ENCODE measurements around the gene CALN1.

DNA sequence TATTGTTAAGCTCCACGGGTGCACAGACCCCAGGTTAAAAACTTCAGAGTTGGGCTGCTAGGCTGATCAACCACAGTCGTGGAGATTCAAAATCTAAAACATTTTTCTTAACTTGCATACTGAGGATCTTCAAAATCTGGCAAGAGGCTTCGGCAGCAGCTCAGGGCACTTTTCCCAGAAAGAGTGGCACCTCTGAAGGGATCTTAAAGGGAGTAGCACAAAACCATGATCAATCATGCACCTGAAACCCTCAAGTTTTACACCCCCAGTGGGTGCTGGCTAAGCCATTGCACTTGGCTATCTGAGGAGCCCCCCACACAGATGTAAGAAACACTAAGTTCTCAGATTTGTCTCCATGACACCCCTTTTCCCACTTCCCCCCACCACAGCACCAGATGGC is 151.7 kb downstream of the CALN1 start:
- no peak for TF ChIP-seq CTCF (tag by site-specific recombination; IDR thresholded peaks at IDR 0.05)
- TF ChIP-seq ZNF561 (tag by site-specific recombination; IDR thresholded peaks at IDR 0.05; ENCODE audit: borderline replicate concordance) = no peak
- TF ChIP-seq ZNF548 (tag by site-specific recombination; IDR thresholded peaks at IDR 0.05) = no peak
- TF ChIP-seq SALL2 (tag by site-specific recombination; IDR thresholded peaks at IDR 0.05; ENCODE audit: borderline replicate concordance) = no peak
- TF ChIP-seq TCF7L2 (IDR thresholded peaks at IDR 0.05; ENCODE audit: borderline replicate concordance, low read depth, low read length) = no peak
- TF ChIP-seq ZNF558 (tag by site-specific recombination; IDR thresholded peaks at IDR 0.05) = no peak
- no peak for TF ChIP-seq TSHZ1 (tag by site-specific recombination; IDR thresholded peaks at IDR 0.05; ENCODE audit: borderline replicate concordance)
- no peak for TF ChIP-seq ZBTB26 (tag by site-specific recombination; optimal IDR thresholded peaks at IDR 0.05)
- TF ChIP-seq BCL11A (tag by site-specific recombination; IDR thresholded peaks at IDR 0.05; ENCODE audit: low read depth) = no peak
